Measurements from ENCODE around the gene NAA60. TPM values are rescaled to one million over a fixed set of nuclear protein-coding genes. Genes with fewer than 3 reads are reported as not detected.

Gene NAA60
- total RNA-seq, 1 experiment from 2014 or later = 63.4 TPM

- peaks cover 15% of the 10 kb centered on the region for H3K36me3 Mint-ChIP-seq (ENCODE audit: insufficient read depth, unreplicated experiment)
- no peaks in the 10 kb centered on the region for H3K27me3 Mint-ChIP-seq (ENCODE audit: unreplicated experiment)
- H3K9me3 Mint-ChIP-seq (ENCODE audit: low read depth, unreplicated experiment) = no peaks in the 10 kb centered on the region
- H3K4me1 Mint-ChIP-seq (ENCODE audit: low read depth, unreplicated experiment) = peaks cover 9% of the 10 kb centered on the region
- no peak overlapping the region for H3K4me3 Mint-ChIP-seq (ENCODE audit: low read depth, unreplicated experiment)
- intact Hi-C loops (cut with micrococcal nuclease; ENCODE audit: unreplicated experiment) = no loop called here
- no TSS peak for BruUV-seq (replicated peaks)
- no peak for TF ChIP-seq CTCF (IDR thresholded peaks at IDR 0.05; ENCODE audit: unreplicated experiment)
- DNase-seq = no peak
- CTCF ChIA-PET = no interaction called here
- no peak overlapping the region for H3K27ac Mint-ChIP-seq (ENCODE audit: unreplicated experiment)
These were observed 25.0 kb downstream of the NAA60 start for GRCh38 chr16:3468501-3468900.

- Mint-ChIP-seq H3K4me1 (ENCODE audit: low read depth, unreplicated experiment) (peaks cover 9% of the 10 kb centered on the region), H3K4me3 (ENCODE audit: low read depth, unreplicated experiment) (no peak overlapping the region), H3K36me3 (ENCODE audit: insufficient read depth, unreplicated experiment) (peaks cover 15% of the 10 kb centered on the region), H3K27ac (ENCODE audit: unreplicated experiment) (no peak overlapping the region), H3K9me3 (ENCODE audit: low read depth, unreplicated experiment) (no peaks in the 10 kb centered on the region), H3K27me3 (ENCODE audit: unreplicated experiment) (no peaks in the 10 kb centered on the region)
- no TSS peak for BruUV-seq (replicated peaks)
- intact Hi-C loops (cut with micrococcal nuclease; ENCODE audit: unreplicated experiment) = no loop called here
- CTCF ChIA-PET = no interaction called here
- TF ChIP-seq CTCF (IDR thresholded peaks at IDR 0.05; ENCODE audit: unreplicated experiment) = no peak
- DNase-seq = no peak
These were observed 26.3 kb downstream of the NAA60 start for GRCh38 chr16:3469736-3470135.

GRCh38 chr16:3470723-3471122 is 27.2 kb downstream of the NAA60 start:
- Mint-ChIP-seq H3K4me1 (ENCODE audit: low read depth, unreplicated experiment) (peaks cover 9% of the 10 kb centered on the region), H3K27ac (ENCODE audit: unreplicated experiment) (no peak overlapping the region), H3K4me3 (ENCODE audit: low read depth, unreplicated experiment) (no peak overlapping the region), H3K27me3 (ENCODE audit: unreplicated experiment) (no peaks in the 10 kb centered on the region), H3K36me3 (ENCODE audit: insufficient read depth, unreplicated experiment) (peaks cover 21% of the 10 kb centered on the region), H3K9me3 (ENCODE audit: low read depth, unreplicated experiment) (no peaks in the 10 kb centered on the region)
- no TSS peak for BruUV-seq (replicated peaks)
- CTCF ChIA-PET = no interaction called here
- DNase-seq = no peak
- TF ChIP-seq CTCF (IDR thresholded peaks at IDR 0.05; ENCODE audit: unreplicated experiment) = no peak
- intact Hi-C loops (cut with micrococcal nuclease; ENCODE audit: unreplicated experiment) = no loop called here

GRCh38 chr16:3471518-3472176 is 28.2 kb downstream of the NAA60 start:
- H3K4me3 Mint-ChIP-seq (ENCODE audit: low read depth, unreplicated experiment) = no peak overlapping the region
- TF ChIP-seq CTCF (IDR thresholded peaks at IDR 0.05; ENCODE audit: unreplicated experiment) = no peak
- BruUV-seq (replicated peaks) = no TSS peak
- H3K27me3 Mint-ChIP-seq (ENCODE audit: unreplicated experiment) = no peaks in the 10 kb centered on the region
- H3K9me3 Mint-ChIP-seq (ENCODE audit: low read depth, unreplicated experiment) = no peaks in the 10 kb centered on the region
- H3K36me3 Mint-ChIP-seq (ENCODE audit: insufficient read depth, unreplicated experiment) = peaks cover 30% of the 10 kb centered on the region
- intact Hi-C loops (cut with micrococcal nuclease; ENCODE audit: unreplicated experiment) = no loop called here
- no peak overlapping the region for H3K27ac Mint-ChIP-seq (ENCODE audit: unreplicated experiment)
- peaks cover 4% of the 10 kb centered on the region for H3K4me1 Mint-ChIP-seq (ENCODE audit: low read depth, unreplicated experiment)
- DNase-seq = no peak
- CTCF ChIA-PET = no interaction called here

Data from Calu3 (cell line).